GM23338 (cell line): ENCODE data around the gene HBS1L. TPM values are rescaled to one million over a fixed set of nuclear protein-coding genes. Genes with fewer than 3 reads are reported as not detected.

Source experiments
- ATAC-seq: fragments of 200-7000 bp; cut with Tn5 transposase; 3 replicates; pipeline ENCODE4 v1.9.1; 2020
- DNase-seq: peaks from one replicate; pipeline ENCODE4 v3.0.0-alpha.2; 2015; ENCODE audit warnings: low spot score
- H2AFZ ChIP-seq: fragments of 200-600 bp; sonication (generic); 2 replicates; pipeline ENCODE4 v1.8.0; 2016; ENCODE audit warnings: antibody characterized with exemption, mild to moderate bottlenecking, moderate library complexity
- H3F3A ChIP-seq: fragments of 200-600 bp; sonication (generic); replicated peaks from 2 replicates; pipeline ENCODE4 v1.8.0; 2017; ENCODE audit warnings: antibody characterized with exemption, mixed run types, low read depth
- H3K27ac ChIP-seq: fragments of 200-600 bp; sonication (generic); 2 replicates; pipeline ENCODE4 v1.6.1; 2016; ENCODE audit warnings: low read depth
- H3K27me3 ChIP-seq: fragments of 200-600 bp; sonication (generic); 2 replicates; pipeline ENCODE4 v1.8.0; 2016; ENCODE audit warnings: mild to moderate bottlenecking, mixed run types, moderate library complexity; ENCODE audit not compliant: insufficient read depth
- H3K36me3 ChIP-seq: fragments of 200-600 bp; sonication (generic); 2 replicates; pipeline ENCODE4 v1.8.0; 2016; ENCODE audit warnings: mild to moderate bottlenecking; ENCODE audit not compliant: insufficient read depth
- H3K4me1 ChIP-seq: fragments of 200-600 bp; sonication (generic); 2 replicates; pipeline ENCODE4 v1.8.0; 2016; ENCODE audit warnings: mild to moderate bottlenecking, moderate library complexity; ENCODE audit not compliant: insufficient read depth
- H3K4me2 ChIP-seq: fragments of 200-600 bp; sonication (generic); 2 replicates; pipeline ENCODE4 v1.7.1; 2017; ENCODE audit warnings: mixed run types
- H3K4me3 ChIP-seq: fragments of 200-600 bp; sonication (generic); 2 replicates; pipeline ENCODE4 v1.6.1; 2016; ENCODE audit warnings: mixed run types
- H3K79me2 ChIP-seq: fragments of 200-600 bp; sonication (generic); replicated peaks from 2 replicates; pipeline ENCODE4 v1.8.0; 2017; ENCODE audit warnings: mild to moderate bottlenecking; ENCODE audit not compliant: insufficient read depth
- H3K9me2 ChIP-seq: fragments of 200-600 bp; sonication (generic); 2 replicates; pipeline ENCODE4 v1.8.0; 2017; ENCODE audit not compliant: insufficient read depth
- H4K20me1 ChIP-seq: fragments of 200-600 bp; sonication (generic); replicated peaks from 2 replicates; pipeline ENCODE4 v1.8.0; 2017; ENCODE audit warnings: mild to moderate bottlenecking; ENCODE audit not compliant: insufficient read depth
- H3K27ac Mint-ChIP-seq: 2 replicates; pipeline ENCODE4 v1.8.0; 2020; ENCODE audit warnings: inconsistent platforms, mild to moderate bottlenecking, moderate library complexity, mixed read lengths
- H3K27me3 Mint-ChIP-seq: 3 replicates; pipeline ENCODE4 v1.8.0; 2022; ENCODE audit warnings: low read depth, mild to moderate bottlenecking, moderate library complexity, mixed read lengths, inconsistent platforms; ENCODE audit not compliant: insufficient read depth, poor library complexity
- H3K36me3 Mint-ChIP-seq: 3 replicates; pipeline ENCODE4 v1.8.0; 2021; ENCODE audit warnings: low read depth, mild to moderate bottlenecking, inconsistent platforms, moderate library complexity, mixed read lengths
- H3K4me1 Mint-ChIP-seq: 3 replicates; pipeline ENCODE4 v1.8.0; 2020; ENCODE audit warnings: mild to moderate bottlenecking, inconsistent platforms, mixed read lengths
- H3K4me3 Mint-ChIP-seq: 3 replicates; pipeline ENCODE4 v1.8.0; 2021; ENCODE audit warnings: moderate library complexity, mild to moderate bottlenecking, inconsistent platforms, mixed read lengths
- H3K9me3 Mint-ChIP-seq: 3 replicates; pipeline ENCODE4 v1.8.0; 2020; ENCODE audit warnings: moderate library complexity, mild to moderate bottlenecking, inconsistent platforms, mixed read lengths
- CREB1 ChIP-seq: fragments of 250-450 bp; sonication (Bioruptor Pico); IDR thresholded peaks from 2 replicates; pipeline ENCODE4 v1.5.0; 2020; ENCODE audit warnings: low read depth, mild to moderate bottlenecking, moderate library complexity
- EZH2 ChIP-seq: fragments of 200-600 bp; sonication (generic); IDR thresholded peaks from one replicate; pipeline ENCODE4 v1.8.0; 2017; ENCODE audit warnings: antibody characterized with exemption, mild to moderate bottlenecking, low read depth; ENCODE audit not compliant: unreplicated experiment
- EZH2phosphoT487 ChIP-seq: fragments of 200-600 bp; sonication (generic); IDR thresholded peaks from one replicate; pipeline ENCODE4 v1.8.1; 2018; ENCODE audit warnings: antibody characterized with exemption; ENCODE audit not compliant: unreplicated experiment
- JUNB ChIP-seq: IDR thresholded peaks from one replicate; pipeline ENCODE4 v1.6.1; 2016; ENCODE audit warnings: antibody characterized with exemption; ENCODE audit not compliant: unreplicated experiment
- NANOG ChIP-seq: IDR thresholded peaks from 2 replicates; pipeline ENCODE4 v1.6.1; 2016; ENCODE audit warnings: antibody characterized with exemption, borderline replicate concordance
- POLR2AphosphoS5 ChIP-seq: IDR thresholded peaks from 2 replicates; pipeline ENCODE4 v1.6.1; 2016; ENCODE audit warnings: antibody characterized with exemption, low read depth
- STAT1 ChIP-seq: IDR thresholded peaks from one replicate; pipeline ENCODE4 v1.6.1; 2016; ENCODE audit warnings: antibody characterized with exemption; ENCODE audit not compliant: unreplicated experiment
- ZNF114 ChIP-seq: fragments of 250-450 bp; sonication (Bioruptor Pico); IDR thresholded peaks from 2 replicates; pipeline ENCODE4 v1.5.0; 2020; ENCODE audit warnings: mild to moderate bottlenecking, moderate library complexity
- ZNF331 ChIP-seq: fragments of 250-450 bp; sonication (Bioruptor Pico); IDR thresholded peaks from 2 replicates; pipeline ENCODE4 v1.5.0; 2020; ENCODE audit warnings: low read depth, mild to moderate bottlenecking, moderate library complexity
- polyA plus RNA-seq: library from polyadenylated mRNA; unstranded; fragments of >200 nt; fragmentation: Nextera tagmentation; extraction: Ambion mirVana; gene quantifications from 2 replicates; pipeline ENCODE4 v1.2.1, GENCODE V29; 2016
- total RNA-seq: library from RNA; depleted of rRNA; stranded (reverse); fragments of >200 nt; shearing (Covaris generic); gene quantifications from 2 replicates; pipeline ENCODE4 v1.2.3, GENCODE V29; 2014
- TF ChIP-seq, protein P1 (sequence below), 2 experiments: fragments of 200-600 bp in 1 of 2; sonication (generic) in 1 of 2; conservative IDR thresholded peaks; 2 replicates each; pipeline versions ENCODE4 v1.5.1 to v1.6.1; 2016 to 2017; ENCODE audit warnings: antibody characterized with exemption in 2 of 2, low read depth in 2 of 2, mild to moderate bottlenecking in 2 of 2, moderate library complexity in 1 of 2
- TF ChIP-seq, protein P2 (sequence below): IDR thresholded peaks from one replicate; pipeline ENCODE4 v1.6.1; 2018; ENCODE audit warnings: antibody characterized with exemption; ENCODE audit not compliant: unreplicated experiment
- TF ChIP-seq, protein P3 (sequence below): IDR thresholded peaks from 2 replicates; pipeline ENCODE4 v1.6.1; 2016; ENCODE audit warnings: antibody characterized with exemption

HBS1L gene
- total and polyA plus RNA-seq, 2 experiments from 2014 or later, result 59.9 to 94.1 TPM

DNA sequence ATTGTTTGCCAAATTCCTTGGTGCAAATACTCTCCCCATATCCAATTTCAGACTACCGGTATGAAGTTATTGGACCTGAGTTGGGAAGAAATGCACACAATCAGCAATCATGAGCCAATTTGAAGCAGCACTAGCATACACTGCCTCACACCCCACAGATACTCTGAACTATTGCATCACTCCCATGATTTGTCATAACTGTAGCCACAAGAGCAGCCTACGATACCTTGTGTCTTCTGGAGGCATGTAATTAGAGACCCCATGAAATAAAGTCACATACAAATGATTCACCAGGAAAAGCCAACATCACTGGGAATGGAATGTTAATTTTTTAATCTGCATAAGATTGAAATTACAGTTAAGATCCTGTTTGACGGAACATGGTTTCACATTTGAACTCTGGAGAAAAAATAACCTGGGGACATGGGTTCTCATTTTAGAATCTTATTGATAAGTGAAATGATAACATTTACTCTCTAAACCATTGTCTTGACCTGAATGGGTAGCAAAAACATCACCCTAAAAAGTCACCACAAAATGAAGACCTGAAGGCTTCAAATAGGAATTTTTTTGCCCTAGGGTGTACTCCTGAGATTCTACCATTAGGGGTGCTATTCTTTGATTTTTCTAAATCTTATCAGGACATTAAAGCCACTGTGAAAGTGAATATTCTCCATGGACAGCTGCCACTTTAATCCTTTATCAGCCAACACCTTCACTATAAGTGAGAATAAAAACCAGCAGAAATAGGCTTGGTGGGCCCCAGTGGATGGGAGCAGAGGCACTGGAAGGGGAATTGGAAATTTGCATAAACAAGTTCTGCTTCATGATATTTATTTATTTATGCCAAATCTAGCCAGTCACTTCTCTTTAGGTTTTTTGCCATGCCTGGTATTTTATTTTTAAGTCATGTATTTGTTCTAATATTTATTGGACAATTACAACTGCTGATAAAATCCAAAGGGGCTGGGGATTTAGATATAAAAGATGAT is 34.5 kb upstream of the HBS1L start:
- no peaks in the 10 kb centered on the region for H4K20me1 ChIP-seq
- peaks cover 6% of the 10 kb centered on the region; the same call in 2 of the 3 replicates for H3K4me1 Mint-ChIP-seq
- no peak overlapping the region for H3K4me2 ChIP-seq
- H3K4me3 Mint-ChIP-seq, result no peak overlapping the region
- H3K27me3 Mint-ChIP-seq, result no peaks in the 10 kb centered on the region
- no peaks in the 10 kb centered on the region for H3K79me2 ChIP-seq
- H3K4me1 ChIP-seq, result peaks cover 4% of the 10 kb centered on the region; the same call in 1 of the 2 replicates
- H3F3A ChIP-seq, result no peaks in the 10 kb centered on the region
- no peaks in the 10 kb centered on the region for H3K9me2 ChIP-seq
- no peak for TF ChIP-seq EZH2phosphoT487
- TF ChIP-seq, protein P1, sequence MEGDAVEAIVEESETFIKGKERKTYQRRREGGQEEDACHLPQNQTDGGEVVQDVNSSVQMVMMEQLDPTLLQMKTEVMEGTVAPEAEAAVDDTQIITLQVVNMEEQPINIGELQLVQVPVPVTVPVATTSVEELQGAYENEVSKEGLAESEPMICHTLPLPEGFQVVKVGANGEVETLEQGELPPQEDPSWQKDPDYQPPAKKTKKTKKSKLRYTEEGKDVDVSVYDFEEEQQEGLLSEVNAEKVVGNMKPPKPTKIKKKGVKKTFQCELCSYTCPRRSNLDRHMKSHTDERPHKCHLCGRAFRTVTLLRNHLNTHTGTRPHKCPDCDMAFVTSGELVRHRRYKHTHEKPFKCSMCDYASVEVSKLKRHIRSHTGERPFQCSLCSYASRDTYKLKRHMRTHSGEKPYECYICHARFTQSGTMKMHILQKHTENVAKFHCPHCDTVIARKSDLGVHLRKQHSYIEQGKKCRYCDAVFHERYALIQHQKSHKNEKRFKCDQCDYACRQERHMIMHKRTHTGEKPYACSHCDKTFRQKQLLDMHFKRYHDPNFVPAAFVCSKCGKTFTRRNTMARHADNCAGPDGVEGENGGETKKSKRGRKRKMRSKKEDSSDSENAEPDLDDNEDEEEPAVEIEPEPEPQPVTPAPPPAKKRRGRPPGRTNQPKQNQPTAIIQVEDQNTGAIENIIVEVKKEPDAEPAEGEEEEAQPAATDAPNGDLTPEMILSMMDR (conservative IDR thresholded peaks at IDR 0.05; ENCODE audit: low read depth in 2 of 2), result peak; percentile 29 to 74; a peak in 3 of 4 replicates
- no peak overlapping the region for H3K27ac ChIP-seq
- ATAC-seq (peak; percentile 63), DNase-seq (peak; percentile 72)
- no peaks in the 10 kb centered on the region for H3K36me3 Mint-ChIP-seq
- no peak overlapping the region for H3K4me3 ChIP-seq
- H2AFZ ChIP-seq, result peak overlapping the region; percentile 9; the same call in 1 of the 2 replicates
- H3K9me3 Mint-ChIP-seq, result no peaks in the 10 kb centered on the region
- H3K36me3 ChIP-seq, result no peaks in the 10 kb centered on the region
- H3K27me3 ChIP-seq, result no peaks in the 10 kb centered on the region
- H3K27ac Mint-ChIP-seq, result no peak overlapping the region

DNA sequence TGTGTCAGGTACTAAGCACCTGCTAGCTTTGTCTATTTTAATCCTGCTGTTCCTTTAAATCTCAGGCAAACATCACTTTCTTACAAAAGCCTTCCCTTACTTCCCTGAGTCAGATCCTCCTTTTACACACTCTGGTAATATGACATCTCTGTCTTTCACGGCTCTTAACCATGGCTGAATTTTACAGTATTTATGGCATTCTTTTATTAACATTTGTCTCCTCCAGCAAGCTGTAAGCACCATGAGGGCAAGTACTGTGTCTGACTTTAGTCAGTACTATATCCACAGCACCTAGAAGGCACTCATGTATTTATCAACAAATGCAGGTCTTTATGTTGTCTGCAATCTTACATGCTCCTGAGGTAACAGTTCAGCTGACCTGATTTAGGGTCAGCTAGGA is 33.7 kb upstream of the HBS1L start:
- H3K9me3 Mint-ChIP-seq, result no peaks in the 10 kb centered on the region
- Histone ChIP-seq H3F3A (no peaks in the 10 kb centered on the region), H3K4me2 (no peak overlapping the region), H3K27ac (no peak overlapping the region), H2AFZ (peak overlapping the region; percentile 43; the same call in 1 of the 2 replicates), H3K27me3 (no peaks in the 10 kb centered on the region), H3K9me2 (no peaks in the 10 kb centered on the region), H4K20me1 (no peaks in the 10 kb centered on the region), H3K79me2 (no peaks in the 10 kb centered on the region), H3K36me3 (no peaks in the 10 kb centered on the region), H3K4me3 (no peak overlapping the region), H3K4me1 (peaks cover 4% of the 10 kb centered on the region; the same call in 1 of the 2 replicates)
- no peaks in the 10 kb centered on the region for H3K27me3 Mint-ChIP-seq
- H3K27ac Mint-ChIP-seq, result no peak overlapping the region
- DNase-seq (no peak), ATAC-seq (no peak)
- no peaks in the 10 kb centered on the region for H3K36me3 Mint-ChIP-seq
- peaks cover 6% of the 10 kb centered on the region; the same call in 2 of the 3 replicates for H3K4me1 Mint-ChIP-seq
- H3K4me3 Mint-ChIP-seq, result no peak overlapping the region
- TF ChIP-seq ZNF114 (CRISPR knock-in tag), result no peak
- TF ChIP-seq EZH2, result no peak
- no peak for TF ChIP-seq JUNB
- TF ChIP-seq, protein P2, sequence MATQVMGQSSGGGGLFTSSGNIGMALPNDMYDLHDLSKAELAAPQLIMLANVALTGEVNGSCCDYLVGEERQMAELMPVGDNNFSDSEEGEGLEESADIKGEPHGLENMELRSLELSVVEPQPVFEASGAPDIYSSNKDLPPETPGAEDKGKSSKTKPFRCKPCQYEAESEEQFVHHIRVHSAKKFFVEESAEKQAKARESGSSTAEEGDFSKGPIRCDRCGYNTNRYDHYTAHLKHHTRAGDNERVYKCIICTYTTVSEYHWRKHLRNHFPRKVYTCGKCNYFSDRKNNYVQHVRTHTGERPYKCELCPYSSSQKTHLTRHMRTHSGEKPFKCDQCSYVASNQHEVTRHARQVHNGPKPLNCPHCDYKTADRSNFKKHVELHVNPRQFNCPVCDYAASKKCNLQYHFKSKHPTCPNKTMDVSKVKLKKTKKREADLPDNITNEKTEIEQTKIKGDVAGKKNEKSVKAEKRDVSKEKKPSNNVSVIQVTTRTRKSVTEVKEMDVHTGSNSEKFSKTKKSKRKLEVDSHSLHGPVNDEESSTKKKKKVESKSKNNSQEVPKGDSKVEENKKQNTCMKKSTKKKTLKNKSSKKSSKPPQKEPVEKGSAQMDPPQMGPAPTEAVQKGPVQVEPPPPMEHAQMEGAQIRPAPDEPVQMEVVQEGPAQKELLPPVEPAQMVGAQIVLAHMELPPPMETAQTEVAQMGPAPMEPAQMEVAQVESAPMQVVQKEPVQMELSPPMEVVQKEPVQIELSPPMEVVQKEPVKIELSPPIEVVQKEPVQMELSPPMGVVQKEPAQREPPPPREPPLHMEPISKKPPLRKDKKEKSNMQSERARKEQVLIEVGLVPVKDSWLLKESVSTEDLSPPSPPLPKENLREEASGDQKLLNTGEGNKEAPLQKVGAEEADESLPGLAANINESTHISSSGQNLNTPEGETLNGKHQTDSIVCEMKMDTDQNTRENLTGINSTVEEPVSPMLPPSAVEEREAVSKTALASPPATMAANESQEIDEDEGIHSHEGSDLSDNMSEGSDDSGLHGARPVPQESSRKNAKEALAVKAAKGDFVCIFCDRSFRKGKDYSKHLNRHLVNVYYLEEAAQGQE, result no peak
- TF ChIP-seq, protein P3, sequence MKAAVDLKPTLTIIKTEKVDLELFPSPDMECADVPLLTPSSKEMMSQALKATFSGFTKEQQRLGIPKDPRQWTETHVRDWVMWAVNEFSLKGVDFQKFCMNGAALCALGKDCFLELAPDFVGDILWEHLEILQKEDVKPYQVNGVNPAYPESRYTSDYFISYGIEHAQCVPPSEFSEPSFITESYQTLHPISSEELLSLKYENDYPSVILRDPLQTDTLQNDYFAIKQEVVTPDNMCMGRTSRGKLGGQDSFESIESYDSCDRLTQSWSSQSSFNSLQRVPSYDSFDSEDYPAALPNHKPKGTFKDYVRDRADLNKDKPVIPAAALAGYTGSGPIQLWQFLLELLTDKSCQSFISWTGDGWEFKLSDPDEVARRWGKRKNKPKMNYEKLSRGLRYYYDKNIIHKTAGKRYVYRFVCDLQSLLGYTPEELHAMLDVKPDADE, result no peak
- TF ChIP-seq NANOG, result no peak
- TF ChIP-seq ZNF331, result no peak
- TF ChIP-seq CREB1 (CRISPR knock-in tag), result no peak
- no peak for TF ChIP-seq POLR2AphosphoS5
- no peak for TF ChIP-seq EZH2phosphoT487
- no peak for TF ChIP-seq STAT1
- TF ChIP-seq, protein P1 (conservative IDR thresholded peaks at IDR 0.05; ENCODE audit: low read depth in 2 of 2), result no peak
